Stimulated activated CD4-positive, alpha-beta T cell treated with anti-CD3 and anti-CD28 coated beads, Interleukin-1b, Interleukin-23, amount 100 ng/mL, for 1 hour (primary cell): ENCODE measurements around the gene CCDC81.

ENCODE experiments used
- DNase-seq, 2 donors: peaks; one replicate each; pipeline ENCODE4 v3.0.0-alpha.2; 2020; ENCODE audit warnings: low read depth in 2 of 2

The CCDC81 gene

DNA sequence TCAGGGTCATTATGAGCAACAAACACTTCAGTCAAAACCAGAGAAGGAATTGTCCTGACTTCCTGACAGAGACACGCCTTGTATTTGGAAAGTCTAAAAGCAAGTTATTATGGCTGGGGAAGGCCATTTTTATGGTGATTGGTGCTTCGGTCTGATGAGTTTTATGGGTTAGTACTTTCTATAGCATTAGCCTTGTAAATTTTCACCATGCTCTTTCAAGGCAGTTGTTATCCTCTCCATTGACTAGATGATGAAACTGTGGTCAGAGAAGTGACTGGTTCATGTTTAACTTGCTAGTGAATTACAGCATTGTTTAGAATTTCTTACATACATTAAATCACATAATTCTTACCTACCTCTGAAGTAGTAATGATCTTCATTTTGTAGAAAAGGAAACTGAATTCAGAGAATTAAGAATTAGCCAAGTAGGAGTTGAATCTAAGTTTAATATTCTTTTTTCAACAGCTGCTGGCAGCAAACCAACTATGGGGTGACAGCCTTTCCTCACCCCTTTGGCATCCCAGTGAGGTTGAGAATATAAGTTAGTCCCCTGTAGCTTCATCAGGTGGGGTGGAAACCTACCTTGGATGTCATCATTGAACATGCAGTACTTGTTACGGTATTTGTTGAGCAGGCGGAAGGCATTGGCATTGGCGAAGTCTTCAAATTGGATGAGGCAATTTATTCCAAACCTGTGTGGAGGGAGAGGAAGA, 90.0 kb downstream of the CCDC81 start:
- no peak for DNase-seq

DNA sequence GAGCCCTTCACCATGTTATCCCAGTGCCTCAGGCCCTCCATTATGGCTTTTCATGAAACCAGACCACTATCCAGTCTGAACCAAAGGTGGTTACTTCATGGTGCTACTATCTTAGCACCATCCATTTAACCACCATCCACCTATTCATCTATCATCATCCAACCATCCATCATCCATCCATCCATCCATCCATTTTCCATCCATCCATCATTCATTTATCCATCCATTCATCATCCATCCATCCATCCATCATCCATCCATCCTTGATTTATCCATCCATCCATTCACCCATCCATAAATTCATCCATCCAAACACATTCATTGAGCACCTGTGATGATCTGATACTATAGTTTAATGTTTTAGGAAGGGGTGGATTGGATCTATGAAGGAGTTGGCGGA, 93.5 kb downstream of the CCDC81 start:
- no peak for DNase-seq

DNA sequence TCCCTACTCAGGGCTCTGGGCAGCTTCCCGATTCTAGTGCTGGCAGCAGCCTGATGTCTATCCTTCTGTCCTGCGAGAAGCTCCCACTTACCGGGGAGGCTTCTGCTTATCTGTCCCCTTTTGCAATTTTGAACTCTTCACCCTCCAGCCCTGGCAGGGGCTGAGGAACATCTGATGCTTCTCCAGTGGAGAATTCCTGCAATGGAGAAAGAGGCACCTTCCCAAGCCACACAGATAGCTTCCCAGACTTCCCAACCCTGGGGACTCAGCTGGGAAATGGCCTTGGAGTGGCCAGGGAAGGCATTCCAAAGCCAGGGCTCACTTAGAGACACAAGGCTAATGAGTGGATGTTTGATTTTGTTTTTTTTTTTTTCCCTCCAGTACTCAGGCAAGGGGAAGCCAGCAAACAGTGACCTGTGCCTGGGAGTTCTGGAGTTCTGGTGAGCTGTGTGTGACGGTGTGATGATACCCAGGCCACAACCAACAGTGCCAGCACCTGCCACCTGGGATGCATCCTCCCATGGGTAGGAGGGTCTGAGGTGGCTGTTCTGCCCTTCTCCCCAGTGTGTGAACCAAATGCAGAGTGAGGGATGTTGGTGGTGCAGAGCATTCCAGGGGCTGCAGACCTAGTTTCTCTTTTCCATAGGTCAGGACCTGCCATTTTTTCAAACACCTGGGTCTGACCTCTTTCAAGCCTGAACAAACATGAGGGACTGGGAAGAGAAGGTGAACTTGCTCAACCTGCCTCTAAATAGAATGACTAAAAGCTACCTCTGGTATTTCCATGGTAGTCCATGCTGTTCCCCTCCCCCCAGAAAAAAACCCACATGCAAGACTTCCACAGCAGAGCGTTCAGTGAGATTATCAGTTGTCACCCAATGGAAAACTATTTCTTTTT, 95.1 kb downstream of the CCDC81 start:
- DNase-seq = no peak
